ENCODE results near the gene DPEP2. TPM values are rescaled to one million over a fixed set of nuclear protein-coding genes. Genes with fewer than 3 reads are reported as not detected.

DPEP2 gene
- total RNA-seq, 1 donor from 2014 or later = 2.0 TPM

GRCh38 chr16:67982011-67982696 lies 17.1 kb downstream of the DPEP2 start:
- DNase-seq (ENCODE audit: extremely low spot score in 2 of 2) = no peak
- intact Hi-C loops (cut with DNase I) = no loop called here
- Histone ChIP-seq H3K4me1 (no peaks in the 10 kb centered on the region), H3K4me3 (no peak overlapping the region), H3K9me3 (no peaks in the 10 kb centered on the region), H3K27ac (no peak overlapping the region), H3K27me3 (no peaks in the 10 kb centered on the region), H3K36me3 (no peaks in the 10 kb centered on the region)
- no peak for TF ChIP-seq POLR2A (IDR thresholded peaks at IDR 0.05)

GRCh38 chr16:67979955-67980678 lies 19.2 kb downstream of the DPEP2 start, which contains the start of gene DPEP3:
Gene DPEP3 (minus strand): TSS chr16:67980499. CDS start chr16:67980380, 119 bp downstream.
- no peaks in the 10 kb centered on the region for H3K36me3 ChIP-seq
- H3K9me3 ChIP-seq = no peaks in the 10 kb centered on the region
- no peak within 1 kb of the TSS for H3K4me3 ChIP-seq
- intact Hi-C loops (cut with DNase I) = no loop called here
- no peaks in the 10 kb centered on the region for H3K27me3 ChIP-seq
- H3K27ac ChIP-seq = no peak within 1 kb of the TSS
- no peaks in the 10 kb centered on the region for H3K4me1 ChIP-seq
- DNase-seq (ENCODE audit: extremely low spot score in 2 of 2) = no peak
- TF ChIP-seq POLR2A (IDR thresholded peaks at IDR 0.05) (no peak), CTCF (IDR thresholded peaks at IDR 0.05) (no peak), POLR2AphosphoS5 (IDR thresholded peaks at IDR 0.05; ENCODE audit: insufficient read depth in 1 of 2, low read depth in 1 of 2) (no peak)

GRCh38 chr16:67977469-67978227 lies 21.6 kb downstream of the DPEP2 start:
- Histone ChIP-seq H3K4me1 (no peaks in the 10 kb centered on the region), H3K27me3 (no peaks in the 10 kb centered on the region), H3K27ac (no peak overlapping the region), H3K36me3 (no peaks in the 10 kb centered on the region), H3K4me3 (no peak overlapping the region), H3K9me3 (no peaks in the 10 kb centered on the region)
- intact Hi-C loops (cut with DNase I) = no loop called here
- TF ChIP-seq CTCF (IDR thresholded peaks at IDR 0.05) (no peak), POLR2A (IDR thresholded peaks at IDR 0.05) (no peak), POLR2AphosphoS5 (IDR thresholded peaks at IDR 0.05; ENCODE audit: insufficient read depth in 1 of 2, low read depth in 1 of 2) (no peak)
- DNase-seq (ENCODE audit: extremely low spot score in 2 of 2) = no peak

GRCh38 chr16:67977005-67977404 lies 22.3 kb downstream of the DPEP2 start:
- TF ChIP-seq POLR2A (IDR thresholded peaks at IDR 0.05) = no peak
- TF ChIP-seq CTCF (IDR thresholded peaks at IDR 0.05) = no peak
- no peak for TF ChIP-seq POLR2AphosphoS5 (IDR thresholded peaks at IDR 0.05; ENCODE audit: insufficient read depth in 1 of 2, low read depth in 1 of 2)
- Histone ChIP-seq H3K27ac (no peak overlapping the region), H3K9me3 (no peaks in the 10 kb centered on the region), H3K4me1 (no peaks in the 10 kb centered on the region), H3K36me3 (no peaks in the 10 kb centered on the region), H3K27me3 (no peaks in the 10 kb centered on the region), H3K4me3 (no peak overlapping the region)
- DNase-seq (ENCODE audit: extremely low spot score in 2 of 2) = no peak
- intact Hi-C loops (cut with DNase I) = no loop called here

- Histone ChIP-seq H3K9me3 (no peaks in the 10 kb centered on the region), H3K4me1 (no peaks in the 10 kb centered on the region), H3K27me3 (no peaks in the 10 kb centered on the region), H3K36me3 (no peaks in the 10 kb centered on the region), H3K27ac (no peak overlapping the region), H3K4me3 (no peak overlapping the region)
- intact Hi-C loops (cut with DNase I) = no loop called here
- no peak for DNase-seq (ENCODE audit: extremely low spot score in 2 of 2)
- TF ChIP-seq POLR2AphosphoS5 (IDR thresholded peaks at IDR 0.05; ENCODE audit: insufficient read depth in 1 of 2, low read depth in 1 of 2) = no peak
- no peak for TF ChIP-seq CTCF (IDR thresholded peaks at IDR 0.05)
- no peak for TF ChIP-seq POLR2A (IDR thresholded peaks at IDR 0.05)
Observed at GRCh38 chr16:67976205-67976604, 23.1 kb downstream of the DPEP2 start.
